ENCODE data around the gene SLC1A6. TPM values are rescaled to one million over a fixed set of nuclear protein-coding genes. Genes with fewer than 3 reads are reported as not detected.
"Not testable (repeated sequence)": the region's sequence is repeated elsewhere in the genome, so short reads cannot be mapped to it uniquely, and the experiment has no call there.

Gene SLC1A6
- not detected for total RNA-seq

GRCh38 chr19:14979476-14980255 is at the start of gene SLC1A6:
Gene SLC1A6 (minus strand): TSS chr19:14979864. CDS start chr19:14972910, 6,954 bp downstream.
- Histone ChIP-seq H3K4me1 (peaks cover 0 to 10% (median 2%) of the 10 kb centered on the region in 4 donors), H3K27me3 (peaks cover 0 to 19% (median 10%) of the 10 kb centered on the region in 4 donors), H3K27ac (no peak within 1 kb of the TSS), H3K4me3 (no peak within 1 kb of the TSS), H3K36me3 (no peaks in the 10 kb centered on the region), H3K9me3 (no peaks in the 10 kb centered on the region)
- ATAC-seq (ENCODE audit: low FRiP score in 2 of 2), result no peak
- TF ChIP-seq CTCF (IDR thresholded peaks at IDR 0.05) (no peak), EP300 (IDR thresholded peaks at IDR 0.05) (no peak), POLR2AphosphoS5 (IDR thresholded peaks at IDR 0.05) (no peak), POLR2A (IDR thresholded peaks at IDR 0.05) (no peak)
- peak in 1 of 2 donors; percentile 78 for DNase-seq
- WGBS, 2 donors, result 2 to 5% methylated on average over 11 to 12 of the region's 84 CpGs

- no peaks in the 10 kb centered on the region for H3K36me3 ChIP-seq
- no peak for ATAC-seq (ENCODE audit: low FRiP score in 2 of 2)
Measured at GRCh38 chr19:15028490-15028889, 48.8 kb upstream of the SLC1A6 start.

GRCh38 chr19:15025217-15025616 is 45.6 kb upstream of the SLC1A6 start:
- H3K4me1 ChIP-seq, result no peaks in the 10 kb centered on the region
- H3K27me3 ChIP-seq, result no peaks in the 10 kb centered on the region
- no peak for DNase-seq
- no peaks in the 10 kb centered on the region for H3K9me3 ChIP-seq
- H3K27ac ChIP-seq, result no peak overlapping the region
- H3K36me3 ChIP-seq, result no peaks in the 10 kb centered on the region
- WGBS, 2 donors, result 14 to 33% methylated on average over 2 of the region's 2 CpGs
- no peak overlapping the region for H3K4me3 ChIP-seq
- no peak for ATAC-seq (ENCODE audit: low FRiP score in 2 of 2)
- no peak for TF ChIP-seq POLR2AphosphoS5 (IDR thresholded peaks at IDR 0.05)
- TF ChIP-seq POLR2A (IDR thresholded peaks at IDR 0.05), result no peak
- TF ChIP-seq EP300 (IDR thresholded peaks at IDR 0.05), result no peak
- no peak for TF ChIP-seq CTCF (IDR thresholded peaks at IDR 0.05)

More at GRCh38 chr19:15028490-15028889, 48.8 kb upstream of the SLC1A6 start:
- H3K4me3 ChIP-seq, result no peak overlapping the region
- H3K27me3 ChIP-seq, result no peaks in the 10 kb centered on the region
- no peak for DNase-seq
- H3K27ac ChIP-seq, result no peak overlapping the region
- TF ChIP-seq EP300 (IDR thresholded peaks at IDR 0.05), result no peak
- no peak for TF ChIP-seq POLR2A (IDR thresholded peaks at IDR 0.05)
- 61 to 84% methylated on average over 4 of the region's 5 CpGs for WGBS, 2 donors
- H3K9me3 ChIP-seq, result no peaks in the 10 kb centered on the region
- H3K4me1 ChIP-seq, result no peaks in the 10 kb centered on the region

GRCh38 chr19:15022752-15023151 is 43.1 kb upstream of the SLC1A6 start:
- no peaks in the 10 kb centered on the region for H3K27me3 ChIP-seq
- no peaks in the 10 kb centered on the region for H3K9me3 ChIP-seq
- no peaks in the 10 kb centered on the region for H3K4me1 ChIP-seq
- WGBS, 2 donors, result 21 to 44% methylated on average over 24 of the region's 31 CpGs
- no peak overlapping the region for H3K27ac ChIP-seq
- H3K36me3 ChIP-seq, result no peaks in the 10 kb centered on the region
- no peak for TF ChIP-seq POLR2AphosphoS5 (IDR thresholded peaks at IDR 0.05)
- TF ChIP-seq POLR2A (IDR thresholded peaks at IDR 0.05), result no peak
- no peak for TF ChIP-seq EP300 (IDR thresholded peaks at IDR 0.05)
- TF ChIP-seq CTCF (IDR thresholded peaks at IDR 0.05), result no peak
- peak in 1 of 2 donors; percentile 66 for DNase-seq
- H3K4me3 ChIP-seq, result no peak overlapping the region
- ATAC-seq (ENCODE audit: low FRiP score in 2 of 2), result no peak

- TF ChIP-seq POLR2AphosphoS5 (IDR thresholded peaks at IDR 0.05), result no peak
- no peak for TF ChIP-seq CTCF (IDR thresholded peaks at IDR 0.05)
- TF ChIP-seq EP300 (IDR thresholded peaks at IDR 0.05), result no peak
- no peak for TF ChIP-seq POLR2A (IDR thresholded peaks at IDR 0.05)
- ATAC-seq (ENCODE audit: low FRiP score in 2 of 2), result peak in 1 of 2 donors; percentile 24
- 75 to 87% methylated on average over 38 to 39 of the region's 45 CpGs for WGBS, 2 donors
- H3K9me3 ChIP-seq, result no peaks in the 10 kb centered on the region
- no peak overlapping the region for H3K4me3 ChIP-seq
- H3K4me1 ChIP-seq, result no peaks in the 10 kb centered on the region
- no peak overlapping the region for H3K27ac ChIP-seq
- DNase-seq, result peak in 1 of 2 donors; percentile 70
- H3K36me3 ChIP-seq, result no peaks in the 10 kb centered on the region
- H3K27me3 ChIP-seq, result no peaks in the 10 kb centered on the region
Measured at GRCh38 chr19:15021286-15022007, 41.8 kb upstream of the SLC1A6 start.

GRCh38 chr19:15018836-15019235 is 39.2 kb upstream of the SLC1A6 start:
- H3K4me3 ChIP-seq; H3K27me3 ChIP-seq; H3K4me1 ChIP-seq; H3K9me3 ChIP-seq; ATAC-seq (ENCODE audit: low FRiP score in 2 of 2); H3K27ac ChIP-seq; H3K36me3 ChIP-seq; DNase-seq: not testable (repeated sequence)
- WGBS, 2 donors, result 55 to 63% methylated on average over 3 of the region's 3 CpGs

Measured in upper lobe of left lung (tissue), 6 donors.